Vagina (tissue), 2 donors: ENCODE data around the gene ZNF575. TPM values are rescaled to one million over a fixed set of nuclear protein-coding genes. Genes with fewer than 3 reads are reported as not detected.

Source experiments
- DNase-seq, 2 donors: peaks; one replicate each; pipeline ENCODE4 v3.0.0-alpha.2; 2017; ENCODE audit errors: extremely low spot score in 2 of 2
- H3K27ac ChIP-seq: fragments of 200-600 bp; sonication (generic); one replicate; pipeline ENCODE4 v1.5.1; 2019
- H3K27me3 ChIP-seq: fragments of 200-600 bp; sonication (generic); one replicate; pipeline ENCODE4 v1.5.1; 2019
- H3K36me3 ChIP-seq, 2 donors: fragments of 200-600 bp; sonication (generic); one replicate each; pipeline ENCODE4 v1.5.1; 2017 to 2019
- H3K4me1 ChIP-seq: fragments of 200-600 bp; sonication (generic); one replicate; pipeline ENCODE4 v1.5.1; 2019
- H3K4me3 ChIP-seq, 2 donors: fragments of 200-600 bp; sonication (generic); 1 replicate in 1 of 2; 2 replicates in 1 of 2; pipeline ENCODE4 v1.5.1; 2016 to 2019
- H3K9me3 ChIP-seq: fragments of 200-600 bp; sonication (generic); one replicate; pipeline ENCODE4 v1.5.1; 2019
- CTCF ChIP-seq, 3 experiments: fragments of 450-650 bp in 2 of 3; fragments of 200-600 bp in 1 of 3; sonication (generic) in 1 of 3; IDR thresholded peaks; one replicate each; pipeline ENCODE4 v1.5.1; 2017 to 2019; ENCODE audit warnings: antibody characterized with exemption in 3 of 3, mild to moderate bottlenecking in 2 of 3, moderate library complexity in 2 of 3
- POLR2A ChIP-seq, 2 donors: fragments of 450-650 bp; IDR thresholded peaks; one replicate each; pipeline ENCODE4 v1.6.1; 2017; ENCODE audit warnings: antibody characterized with exemption in 2 of 2, mild to moderate bottlenecking in 2 of 2, moderate library complexity in 2 of 2
- POLR2AphosphoS5 ChIP-seq, 2 donors: sonication (generic); formaldehyde crosslinking; IDR thresholded peaks; one replicate each; pipeline ENCODE4 v1.9.0; 2017; ENCODE audit warnings: antibody characterized with exemption in 2 of 2, mild to moderate bottlenecking in 2 of 2, low read depth in 1 of 2; ENCODE audit not compliant: insufficient read depth in 1 of 2
- intact Hi-C: fragments of 100-400 bp; cut with DNase I; formaldehyde crosslinking; loops from one replicate; pipeline ENCODE4 v1.15.1; 2023
- total RNA-seq: library from RNA; depleted of rRNA; stranded (reverse); fragments of >200 nt; gene quantifications from one replicate; pipeline ENCODE4 v1.2.3, GENCODE V29; 2016

ZNF575 gene
- total RNA-seq, 1 donor from 2014 or later, result 2.9 TPM

GRCh38 chr19:43548706-43549105 is 15.7 kb downstream of the ZNF575 start:
- Histone ChIP-seq H3K27me3 (no peaks in the 10 kb centered on the region), H3K9me3 (no peaks in the 10 kb centered on the region), H3K4me3 (no peak overlapping the region), H3K36me3 (peaks cover 0 to 48% of the 10 kb centered on the region in 2 donors), H3K27ac (no peak overlapping the region), H3K4me1 (no peaks in the 10 kb centered on the region)
- no peak for TF ChIP-seq CTCF (IDR thresholded peaks at IDR 0.05)
- TF ChIP-seq POLR2AphosphoS5 (IDR thresholded peaks at IDR 0.05; ENCODE audit: insufficient read depth in 1 of 2, low read depth in 1 of 2), result no peak
- TF ChIP-seq POLR2A (IDR thresholded peaks at IDR 0.05), result no peak
- intact Hi-C loops, result no loop called here
- DNase-seq, result no peak

GRCh38 chr19:43551399-43552197 is 18.6 kb downstream of the ZNF575 start:
- intact Hi-C loops, result no loop called here
- H3K4me3 ChIP-seq, result no peak overlapping the region
- H3K27me3 ChIP-seq, result no peaks in the 10 kb centered on the region
- no peaks in the 10 kb centered on the region for H3K4me1 ChIP-seq
- no peak for TF ChIP-seq POLR2AphosphoS5 (IDR thresholded peaks at IDR 0.05; ENCODE audit: insufficient read depth in 1 of 2, low read depth in 1 of 2)
- no peak for TF ChIP-seq CTCF (IDR thresholded peaks at IDR 0.05)
- no peak for TF ChIP-seq POLR2A (IDR thresholded peaks at IDR 0.05)
- no peak overlapping the region for H3K27ac ChIP-seq
- H3K9me3 ChIP-seq, result no peaks in the 10 kb centered on the region
- peaks cover 0 to 38% of the 10 kb centered on the region in 2 donors for H3K36me3 ChIP-seq
- no peak for DNase-seq

- H3K4me3 ChIP-seq, result no peak overlapping the region
- intact Hi-C loops, result no loop called here
- no peaks in the 10 kb centered on the region for H3K27me3 ChIP-seq
- peaks cover 0 to 38% of the 10 kb centered on the region in 2 donors for H3K36me3 ChIP-seq
- no peaks in the 10 kb centered on the region for H3K9me3 ChIP-seq
- H3K4me1 ChIP-seq, result no peaks in the 10 kb centered on the region
- DNase-seq, result no peak
- no peak overlapping the region for H3K27ac ChIP-seq
- no peak for TF ChIP-seq CTCF (IDR thresholded peaks at IDR 0.05)
- TF ChIP-seq POLR2AphosphoS5 (IDR thresholded peaks at IDR 0.05; ENCODE audit: insufficient read depth in 1 of 2, low read depth in 1 of 2), result no peak
- no peak for TF ChIP-seq POLR2A (IDR thresholded peaks at IDR 0.05)
Observed at GRCh38 chr19:43552198-43552450, 19.1 kb downstream of the ZNF575 start.

- Histone ChIP-seq H3K36me3 (peaks cover 0 to 38% of the 10 kb centered on the region in 2 donors), H3K4me1 (no peaks in the 10 kb centered on the region), H3K27ac (no peak overlapping the region), H3K9me3 (no peaks in the 10 kb centered on the region), H3K4me3 (no peak overlapping the region), H3K27me3 (no peaks in the 10 kb centered on the region)
- intact Hi-C loops, result no loop called here
- TF ChIP-seq POLR2A (IDR thresholded peaks at IDR 0.05), result no peak
- no peak for TF ChIP-seq CTCF (IDR thresholded peaks at IDR 0.05)
- TF ChIP-seq POLR2AphosphoS5 (IDR thresholded peaks at IDR 0.05; ENCODE audit: insufficient read depth in 1 of 2, low read depth in 1 of 2), result no peak
- DNase-seq, result no peak
Observed at GRCh38 chr19:43552616-43553015, 19.6 kb downstream of the ZNF575 start.

GRCh38 chr19:43553656-43554055 is 20.7 kb downstream of the ZNF575 start:
- no peaks in the 10 kb centered on the region for H3K9me3 ChIP-seq
- no peak overlapping the region for H3K4me3 ChIP-seq
- H3K4me1 ChIP-seq, result no peaks in the 10 kb centered on the region
- TF ChIP-seq POLR2AphosphoS5 (IDR thresholded peaks at IDR 0.05; ENCODE audit: insufficient read depth in 1 of 2, low read depth in 1 of 2) (no peak), CTCF (IDR thresholded peaks at IDR 0.05) (no peak), POLR2A (IDR thresholded peaks at IDR 0.05) (no peak)
- intact Hi-C loops, result no loop called here
- H3K27me3 ChIP-seq, result no peaks in the 10 kb centered on the region
- H3K36me3 ChIP-seq, result peaks cover 0 to 38% of the 10 kb centered on the region in 2 donors
- no peak for DNase-seq
- no peak overlapping the region for H3K27ac ChIP-seq
